HG02840 (cell line): ENCODE measurements around the gene NACC1.

Source experiments
- ATAC-seq: cut with Tn5 transposase; IDR thresholded peaks from one replicate; pipeline ENCODE4 v1.9.1; 2021; ENCODE audit warnings: mild to moderate bottlenecking, moderate library complexity, moderate number of reproducible peaks; ENCODE audit not compliant: unreplicated experiment, low FRiP score

The NACC1 gene

DNA sequence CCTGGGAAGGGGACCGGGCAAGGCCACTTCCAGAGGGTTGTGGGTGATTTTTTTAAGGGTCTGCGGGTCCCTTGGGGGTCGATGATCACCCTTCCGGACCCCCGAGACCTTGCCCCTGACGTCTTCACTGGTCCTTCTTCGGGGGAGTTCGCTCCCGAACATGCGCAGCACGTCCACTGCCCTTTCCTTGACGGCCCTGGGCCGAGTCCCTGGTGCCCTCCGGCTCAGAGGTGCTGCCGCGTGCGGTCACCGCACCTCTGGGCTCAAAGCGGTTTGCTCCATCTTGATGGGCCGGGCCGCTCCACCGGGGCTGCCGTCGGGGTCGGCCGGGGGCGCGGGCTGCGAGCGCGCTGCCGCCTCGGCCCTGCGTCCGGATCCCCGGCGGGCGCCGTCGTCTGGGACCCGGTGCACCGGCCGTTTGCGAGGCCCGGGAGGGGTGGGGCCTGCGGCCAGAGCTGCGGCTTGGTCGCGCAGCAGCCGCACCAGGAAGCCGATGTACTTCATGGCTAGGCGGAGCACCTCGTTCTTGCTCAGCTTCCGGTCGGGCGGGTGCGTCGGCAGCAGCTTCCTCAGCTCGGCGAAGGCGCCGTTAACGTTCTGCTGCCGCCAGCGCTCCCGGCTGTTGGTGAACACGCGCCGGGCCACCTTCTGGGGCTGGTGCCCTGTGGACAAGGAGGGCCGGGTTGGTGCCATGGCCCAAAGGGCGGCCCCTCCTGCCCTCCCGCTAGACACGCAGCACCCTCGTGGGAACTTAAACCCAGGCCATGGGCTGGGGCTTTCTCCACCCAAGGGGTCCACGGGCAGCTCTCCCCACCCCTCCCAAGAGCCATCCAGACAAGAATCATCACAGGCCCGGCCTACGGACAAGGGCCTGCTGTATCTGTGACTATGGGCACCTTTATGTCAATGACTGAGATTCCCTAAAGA lies 18.7 kb upstream of the NACC1 start:
- no peak for ATAC-seq

DNA sequence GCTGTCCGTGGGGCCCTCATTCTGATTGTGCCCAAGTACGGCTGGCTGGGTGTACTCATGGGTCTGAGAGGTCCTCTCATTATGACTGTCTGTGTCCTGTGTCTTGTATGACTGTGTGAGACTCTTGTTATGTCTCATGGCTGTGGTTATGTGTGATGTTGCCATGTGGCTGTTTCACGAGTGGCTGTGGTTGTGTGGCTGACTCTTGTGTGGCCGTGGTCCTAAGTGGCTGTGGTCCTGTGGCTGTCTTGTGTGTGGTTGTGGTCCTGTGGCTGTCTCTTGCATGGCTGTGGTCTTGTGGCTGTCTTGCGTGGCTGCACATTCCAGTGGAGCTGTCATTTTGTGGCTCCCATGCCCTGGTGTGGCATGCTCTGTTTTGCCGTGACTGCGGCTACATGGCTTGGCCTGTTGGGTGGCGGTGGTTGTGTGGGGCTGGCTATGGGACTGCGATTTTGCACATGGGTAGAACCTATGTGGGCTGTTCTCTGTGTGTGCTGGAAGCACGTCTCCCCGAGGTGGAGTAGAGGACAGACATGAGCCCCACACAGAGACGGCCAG lies 18.0 kb upstream of the NACC1 start:
- no peak for ATAC-seq

DNA sequence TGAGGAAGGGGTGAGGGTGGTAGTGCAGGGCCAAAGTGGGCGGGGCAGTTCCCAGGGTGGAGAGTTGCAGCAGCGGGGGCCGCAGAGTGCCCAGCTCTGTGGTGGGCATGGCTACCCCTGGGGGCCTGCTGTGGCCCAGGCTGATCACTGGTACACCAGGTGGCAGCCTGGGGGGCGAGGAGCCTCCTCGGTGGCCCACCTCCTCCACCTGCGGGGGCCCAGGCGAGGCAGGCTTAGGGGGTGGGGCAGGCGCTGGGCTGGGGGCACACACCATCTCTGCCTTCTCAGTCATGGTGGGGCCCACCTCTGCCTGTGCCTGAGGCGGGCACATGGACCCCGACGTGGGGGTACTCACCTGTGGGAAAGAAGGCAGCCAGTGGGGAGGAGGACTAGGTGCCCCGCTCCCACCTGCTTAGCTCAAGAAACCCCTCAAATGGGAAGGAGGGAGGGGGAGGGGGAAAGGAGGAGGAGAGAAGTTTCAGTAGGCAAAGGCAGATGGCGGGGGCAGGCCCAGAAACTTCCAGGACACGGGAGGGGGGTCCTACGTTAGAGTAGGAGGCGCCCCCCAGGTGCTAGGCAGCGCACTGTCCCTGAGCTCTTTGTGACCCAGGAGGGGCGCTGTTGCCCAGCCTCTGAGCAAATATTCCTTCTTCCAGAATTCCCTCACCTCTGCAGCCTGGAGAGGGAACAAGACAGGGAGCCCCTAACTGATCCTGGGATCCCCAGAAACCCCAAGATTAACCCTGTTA lies 17.0 kb upstream of the NACC1 start:
- ATAC-seq = no peak

DNA sequence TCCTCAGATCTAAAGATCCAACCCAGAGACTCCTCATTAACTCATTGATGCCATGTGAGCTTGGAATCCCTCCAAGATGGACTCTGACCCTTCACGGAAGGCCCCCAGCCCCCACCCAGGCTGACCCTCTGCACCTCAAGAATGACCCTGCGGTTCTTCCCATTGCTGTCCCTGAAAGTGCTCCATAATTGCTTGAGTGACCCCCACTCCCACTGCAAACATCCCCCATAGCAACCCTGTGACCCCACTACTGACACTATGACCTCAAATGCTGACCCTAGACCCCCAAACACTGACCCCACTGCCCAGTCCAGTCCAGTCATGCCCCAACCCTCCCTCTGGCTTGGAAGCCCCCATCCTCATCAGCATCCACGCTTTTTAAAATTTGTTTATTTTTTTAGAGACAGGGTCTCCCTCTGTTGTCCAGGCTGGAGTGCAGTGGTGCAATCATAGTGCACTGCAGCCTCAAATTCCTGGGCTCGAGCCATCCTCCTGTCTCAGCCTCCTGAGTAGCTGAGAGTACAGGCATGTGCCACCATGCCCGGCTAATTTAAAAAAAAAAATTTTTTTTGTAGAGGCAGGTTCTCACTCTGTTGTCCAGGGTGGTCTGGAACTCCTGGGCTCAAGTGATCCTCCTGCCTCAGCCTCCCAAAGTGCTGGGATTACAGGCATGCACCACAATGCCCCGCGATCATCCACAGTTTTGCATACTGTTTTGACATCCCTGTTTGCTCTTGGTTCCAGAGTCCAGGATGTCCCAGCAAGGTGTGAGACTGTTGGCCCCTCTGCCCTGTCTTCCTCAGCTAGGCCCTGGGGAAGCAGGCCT lies 16.3 kb upstream of the NACC1 start:
- ATAC-seq = no peak

DNA sequence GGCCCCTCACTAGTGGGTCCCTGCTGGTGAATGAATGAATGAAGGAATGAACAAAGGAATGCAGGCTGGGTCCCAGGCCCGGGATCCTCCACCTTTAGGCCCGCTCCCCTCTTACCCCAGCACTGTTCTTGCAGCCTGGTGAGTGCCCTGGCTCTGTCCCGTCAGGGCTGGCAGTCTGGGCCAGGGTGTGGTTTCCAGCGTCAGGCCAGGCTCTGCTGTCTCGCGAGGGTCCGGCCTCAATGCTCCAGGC lies 15.7 kb upstream of the NACC1 start:
- ATAC-seq = no peak

DNA sequence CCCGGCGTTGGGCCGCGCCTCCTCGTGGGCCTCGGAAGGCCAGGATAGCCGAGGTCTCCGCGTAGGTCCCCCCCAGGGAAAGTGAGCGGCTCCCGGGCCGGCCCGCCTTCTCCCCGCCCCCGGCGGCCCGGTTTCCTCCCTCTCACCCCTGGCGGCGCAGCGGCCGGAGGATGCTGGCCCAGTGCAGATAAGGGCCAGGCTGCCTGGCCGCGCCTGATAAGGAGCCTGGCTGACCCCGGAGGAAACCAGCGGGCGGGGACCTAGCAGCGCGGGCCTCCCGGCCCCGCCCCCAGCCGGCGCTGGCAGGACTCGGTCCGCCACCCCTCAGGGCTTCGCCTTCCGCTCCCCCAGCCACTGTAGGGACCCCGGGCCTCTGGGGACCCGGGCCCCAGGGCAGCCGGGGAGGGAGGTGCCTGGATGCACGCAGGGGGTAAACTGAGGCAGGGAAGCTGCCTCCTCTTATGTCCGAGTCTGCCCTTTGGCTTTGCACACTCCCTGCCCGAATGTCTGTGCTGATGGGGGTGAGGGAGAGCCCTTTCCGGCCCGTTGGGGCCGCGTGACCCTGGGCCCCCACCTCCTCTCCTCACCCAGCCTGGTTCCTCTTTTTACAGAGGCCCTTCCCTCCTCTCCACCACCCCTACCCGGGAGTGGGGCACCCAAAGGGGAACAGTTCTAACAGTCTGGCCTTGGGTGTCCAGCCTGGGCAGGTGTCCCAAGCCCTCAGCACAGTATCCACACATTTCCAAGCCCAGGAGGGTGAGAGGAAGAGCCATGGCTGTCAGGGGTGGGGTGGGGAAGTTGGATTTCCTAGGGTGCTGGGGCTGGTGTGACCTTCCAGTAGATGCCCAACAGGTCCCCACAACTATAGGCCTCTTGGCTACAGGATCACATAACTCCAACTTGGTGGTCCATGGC lies 15.1 kb upstream of the NACC1 start, which contains the start of gene LYL1:
TSS of gene LYL1 (minus strand) at position 193 of the 915 bp plus-strand sequence. CDS start 1,687 bp downstream, outside the sequence.
- ATAC-seq = no peak

DNA sequence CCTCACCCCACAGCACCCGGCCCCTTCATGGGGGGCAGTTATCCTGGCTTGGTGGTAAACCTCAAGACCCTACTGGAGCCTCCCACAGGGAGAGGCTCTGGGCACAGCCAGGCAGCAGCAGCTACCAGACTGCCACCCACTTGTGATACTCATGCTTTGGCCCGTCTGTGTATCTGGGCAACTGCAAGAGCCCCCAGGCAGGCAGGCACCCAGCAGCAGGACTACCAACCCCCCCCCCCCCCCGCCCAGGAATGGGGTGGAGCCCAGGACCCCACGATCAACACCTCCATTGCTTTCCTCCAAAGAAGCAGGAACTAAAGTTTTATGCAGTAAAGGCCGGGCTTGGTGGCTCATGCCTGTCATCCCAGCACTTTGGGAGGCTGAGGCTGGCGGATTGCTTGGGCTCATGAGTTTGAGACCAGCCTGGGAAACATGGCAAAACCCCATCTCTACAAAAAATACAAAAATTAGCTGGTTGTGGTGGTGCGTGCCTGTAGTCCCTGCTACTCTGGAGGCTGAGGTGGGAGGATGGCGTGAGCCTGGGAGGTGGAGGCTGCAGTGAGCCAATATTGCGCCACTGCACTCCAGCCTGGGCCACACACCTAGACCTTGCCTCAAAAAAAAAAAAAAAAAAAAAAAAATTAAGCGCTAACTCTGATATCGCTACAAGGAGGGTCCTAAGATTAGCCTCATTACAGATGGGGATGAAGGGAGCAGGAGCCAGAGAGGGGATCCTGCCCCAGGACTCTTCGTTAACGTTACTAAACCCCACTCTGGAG lies 14.3 kb upstream of the NACC1 start:
- no peak for ATAC-seq

DNA sequence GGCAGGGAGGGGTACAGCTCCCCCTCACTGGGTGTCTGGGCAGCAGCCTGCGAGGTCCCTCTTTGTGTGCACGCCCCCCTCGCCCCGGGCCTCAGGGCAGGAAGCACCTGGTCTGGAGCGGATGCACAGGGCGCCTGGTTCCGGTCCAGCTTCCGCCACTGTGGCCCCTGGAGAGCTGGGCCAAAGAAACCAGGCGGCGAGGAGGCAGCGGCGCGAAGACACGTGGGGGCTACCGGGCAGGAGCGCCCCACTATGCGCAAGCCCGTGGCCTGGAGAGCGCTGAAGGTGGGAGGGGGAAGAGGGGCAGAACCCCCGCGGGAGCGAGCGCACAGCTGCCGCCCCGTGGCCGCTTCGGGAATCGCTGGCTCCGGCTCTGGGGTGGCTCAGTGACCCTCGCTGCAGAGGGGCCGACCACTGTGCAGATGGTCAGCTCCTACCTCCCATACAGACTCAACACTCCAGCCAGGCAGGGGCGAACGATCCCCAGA lies 13.7 kb upstream of the NACC1 start:
- ATAC-seq = peak; percentile 37

DNA sequence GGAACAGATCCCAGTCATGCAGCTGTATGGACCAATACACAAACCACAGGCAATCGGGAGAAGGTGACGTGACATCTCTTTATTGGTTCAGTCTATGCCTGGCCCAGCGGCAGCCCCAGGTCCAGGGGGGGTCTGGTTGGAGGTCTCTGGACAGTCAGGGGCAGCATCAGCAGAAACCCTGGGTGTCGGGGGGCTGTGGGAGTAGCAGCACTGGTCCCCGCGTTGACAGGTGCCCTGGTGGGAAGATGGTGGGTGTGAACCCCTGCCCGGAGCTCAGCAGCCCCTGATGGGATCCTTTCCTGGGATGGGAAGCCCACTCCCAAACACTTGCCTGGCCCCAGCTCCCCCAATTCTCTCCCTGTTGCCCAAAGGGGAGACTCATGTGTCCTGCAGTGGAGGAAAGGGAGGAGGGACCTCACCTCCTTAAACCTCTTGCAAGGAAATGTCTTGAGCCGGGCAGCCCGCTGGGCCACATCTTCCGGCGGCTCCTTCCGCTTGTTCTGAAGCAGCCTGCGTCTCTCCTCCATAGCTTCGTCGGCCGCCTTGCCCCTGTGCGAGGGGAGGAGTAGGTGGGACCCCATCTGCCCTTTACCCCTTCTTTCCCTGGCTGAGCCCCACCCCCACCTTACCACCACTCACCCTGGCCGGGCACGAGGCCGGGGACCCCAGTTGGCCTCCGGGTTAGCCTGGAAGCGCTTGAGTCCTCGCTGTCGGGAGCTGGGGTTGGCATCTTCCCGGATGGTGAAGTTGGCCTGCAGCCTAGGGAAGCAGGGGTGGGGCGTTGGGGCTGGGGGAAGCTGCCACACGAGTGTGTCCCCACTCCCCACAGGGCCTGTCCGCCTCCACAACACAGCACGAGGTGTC lies 13.0 kb upstream of the NACC1 start:
- no peak for ATAC-seq

DNA sequence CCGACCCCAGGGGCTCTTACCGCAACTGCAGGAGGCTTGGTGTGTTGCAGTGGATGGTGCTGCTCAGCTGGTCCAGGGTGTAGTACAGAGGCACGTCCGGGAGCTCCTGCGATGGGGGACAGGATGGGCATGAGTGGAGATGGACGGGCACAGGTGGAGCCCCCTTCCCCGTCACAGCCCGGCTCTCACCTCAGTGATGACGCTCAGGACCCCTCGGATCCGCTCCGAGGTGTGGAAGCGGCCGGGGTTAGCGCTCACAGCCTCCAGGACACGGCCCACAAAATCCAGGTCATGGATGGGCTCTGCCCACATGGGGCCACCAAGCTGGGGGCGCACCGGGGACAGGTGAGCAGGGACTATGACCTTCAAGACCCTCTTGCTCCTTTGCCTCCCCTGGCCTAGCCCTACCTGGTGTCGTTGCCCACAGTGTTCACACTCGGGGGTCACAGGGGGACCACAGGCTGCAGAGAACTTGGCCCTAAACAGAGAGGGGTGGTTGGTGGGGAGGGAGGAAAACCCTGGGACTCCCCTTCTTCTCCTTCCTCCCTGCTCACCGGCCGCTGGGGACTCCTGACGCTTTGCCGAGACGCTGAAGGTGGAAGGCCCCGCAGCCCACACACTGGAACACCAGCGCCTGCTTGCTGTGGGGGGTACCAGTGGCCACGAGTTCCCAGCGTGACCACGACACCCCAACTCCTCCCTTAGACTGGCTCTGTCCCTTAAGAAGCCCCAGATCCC lies 8.5 kb upstream of the NACC1 start:
- no peak for ATAC-seq

DNA sequence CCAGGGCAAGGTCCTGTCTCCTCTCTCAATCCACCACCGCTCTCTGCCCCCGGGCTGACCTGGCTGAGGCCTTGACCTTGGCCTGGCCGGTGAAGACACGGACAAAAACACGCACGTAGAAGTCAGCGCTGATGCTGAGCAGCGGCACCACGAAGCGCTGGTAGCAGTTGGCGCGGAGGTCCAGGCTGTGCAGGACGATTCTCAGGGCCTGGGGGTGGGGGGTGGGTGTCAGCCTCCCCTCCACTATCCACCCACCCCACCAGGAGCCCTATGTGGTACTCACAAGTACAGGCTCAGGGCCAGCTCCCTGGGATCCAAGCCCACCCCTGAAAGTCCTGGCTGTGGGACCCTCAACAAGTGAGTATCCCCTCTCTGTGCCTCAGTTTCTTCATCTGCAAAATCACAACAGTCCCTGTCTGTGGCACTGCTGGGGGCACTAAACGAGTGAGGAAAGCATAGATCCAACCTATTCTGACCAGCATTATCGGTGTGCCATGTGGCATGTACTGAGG lies 7.9 kb upstream of the NACC1 start:
- no peak for ATAC-seq

DNA sequence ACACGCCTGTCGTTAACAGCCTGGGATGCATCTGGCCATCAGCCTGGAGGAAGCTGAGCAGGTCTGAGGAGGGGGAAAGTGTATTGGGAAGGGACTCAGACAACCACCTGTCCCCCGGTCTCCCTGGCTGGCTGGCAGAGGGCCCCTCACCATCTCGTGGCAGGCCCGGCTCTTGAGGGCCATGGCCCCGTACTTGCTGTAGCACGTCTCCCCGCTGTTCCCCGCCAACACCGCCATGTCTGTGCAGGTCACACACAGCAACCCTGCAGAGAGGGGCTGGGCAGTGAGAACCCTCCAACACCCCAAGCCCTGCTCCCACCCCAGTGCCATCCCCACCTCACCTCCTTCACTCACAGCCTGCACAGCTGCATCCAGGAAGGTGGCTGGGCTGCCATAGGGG lies 5.5 kb upstream of the NACC1 start:
- no peak for ATAC-seq

DNA sequence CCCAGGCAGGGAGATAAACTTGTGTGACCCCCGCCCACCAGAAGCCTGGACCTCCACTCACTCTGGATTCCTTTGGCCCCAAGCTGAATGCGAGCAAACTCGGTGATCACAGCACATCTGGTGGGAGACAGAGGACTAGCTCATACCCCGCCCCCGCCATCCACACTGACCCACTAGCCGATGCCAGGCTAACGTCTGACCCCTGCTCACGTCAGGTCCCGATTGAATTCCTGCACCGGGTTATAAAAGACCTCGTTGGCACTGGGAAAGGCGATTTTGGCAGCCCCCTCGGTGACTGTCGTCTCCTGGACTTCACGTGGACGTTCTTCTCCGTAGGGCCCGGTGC lies 2.2 kb upstream of the NACC1 start:
- no peak for ATAC-seq

DNA sequence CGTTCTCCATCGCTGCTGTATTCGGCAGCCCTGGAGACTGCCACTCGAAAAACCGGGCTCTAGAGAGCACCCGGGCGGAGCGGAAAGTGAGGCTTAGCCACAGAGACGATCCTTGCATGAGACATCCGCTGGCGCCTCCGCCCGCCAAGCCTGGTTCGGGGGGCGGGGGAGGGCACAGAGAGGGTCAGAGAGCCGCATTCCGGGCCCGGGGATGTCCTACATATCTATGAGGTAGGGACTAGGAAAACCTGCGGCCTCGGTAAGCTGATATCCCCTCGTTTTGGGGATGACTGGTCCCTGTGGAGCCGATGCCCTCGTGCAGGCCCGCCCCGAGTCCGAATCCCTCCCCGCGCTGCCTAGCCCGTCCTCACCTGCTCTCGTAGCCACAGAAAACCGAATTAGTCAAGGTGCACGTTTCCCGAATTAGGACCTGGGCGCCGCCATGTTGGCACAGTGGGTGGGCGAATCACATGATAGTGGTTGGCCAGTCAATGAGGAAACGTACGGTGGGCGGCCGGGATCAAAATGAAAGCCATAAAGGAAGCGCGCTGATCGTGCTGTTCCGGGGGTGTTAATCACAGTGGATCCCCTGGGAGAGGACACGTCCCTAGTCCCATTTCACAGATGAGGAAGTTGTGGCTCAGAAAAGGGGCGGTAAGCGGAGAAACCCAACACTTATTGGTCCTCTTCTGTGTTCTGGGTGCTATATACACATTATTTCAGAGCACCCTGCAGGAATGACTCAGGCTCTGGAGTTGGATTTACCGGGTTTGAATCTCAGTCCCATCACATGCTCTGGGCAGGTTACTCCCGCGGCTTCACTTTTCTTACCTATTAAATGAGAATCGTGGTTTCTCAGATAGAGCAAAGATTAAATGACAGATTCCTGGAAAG lies 1.5 kb upstream of the NACC1 start, which contains the start of gene TRMT1:
TSS of gene TRMT1 (minus strand) at position 459 of the 894 bp plus-strand sequence. CDS start at position 118, 341 bp downstream.
- peak; percentile 60 for ATAC-seq

DNA sequence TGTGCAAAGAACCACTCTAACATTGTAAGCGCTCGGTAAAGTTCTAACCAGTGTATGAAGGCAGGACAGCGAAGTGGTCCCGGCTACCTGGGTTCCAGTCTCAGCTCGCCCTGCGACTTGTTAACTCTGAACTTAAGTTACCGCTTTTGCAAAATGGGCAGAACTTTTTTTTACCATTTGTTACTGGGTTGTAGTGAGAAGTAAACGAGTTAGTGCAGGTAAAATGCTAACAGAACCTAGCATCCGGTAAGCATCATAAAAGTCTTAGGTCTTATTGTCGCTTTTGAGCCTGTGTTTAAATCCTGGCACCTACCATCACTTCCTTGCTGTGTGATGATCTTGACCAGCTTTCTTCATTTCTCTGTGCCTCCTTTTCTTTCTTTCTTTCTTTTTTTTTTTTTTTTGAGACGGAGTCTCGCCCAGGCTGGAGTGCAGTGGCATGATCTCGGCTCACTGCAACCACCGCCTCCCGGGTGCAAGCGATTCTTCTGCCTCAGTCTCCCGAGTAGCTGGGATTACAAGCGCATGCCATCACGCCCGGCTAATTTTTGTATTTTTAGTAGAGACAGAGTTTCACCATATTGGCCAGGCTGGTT lies 790 bp upstream of the NACC1 start:
- ATAC-seq = no peak
